Kidney epithelial cell (primary cell): Measurements from ENCODE around the gene SLC39A9. TPM values are rescaled to one million over a fixed set of nuclear protein-coding genes. Genes with fewer than 3 reads are reported as not detected.

Source experiments
- DNase-seq: peaks from one replicate; pipeline ENCODE4 v3.0.0-alpha.2; 2010; ENCODE audit warnings: low read depth
- H3K27me3 ChIP-seq: 2 replicates; pipeline ENCODE4 v1.6.0; 2011; ENCODE audit warnings: low read length; ENCODE audit not compliant: control insufficient read depth, insufficient read depth
- H3K36me3 ChIP-seq: 2 replicates; pipeline ENCODE4 v1.5.1; 2011; ENCODE audit warnings: low read length; ENCODE audit not compliant: control insufficient read depth, insufficient read depth
- H3K4me3 ChIP-seq: 2 replicates; pipeline ENCODE4 v1.5.1; 2011; ENCODE audit warnings: low read depth, mild to moderate bottlenecking, control low read depth, low read length
- total RNA-seq: library from RNA; depleted of rRNA; stranded (reverse); fragments of >200 nt; gene quantifications from 2 replicates; pipeline ENCODE4 v1.2.3, GENCODE V29; 2015
- TF ChIP-seq, protein P1 (sequence below): IDR thresholded peaks from 2 replicates; pipeline ENCODE4 v1.5.1; 2011; ENCODE audit warnings: mild to moderate bottlenecking, moderate library complexity, low read length, control low read depth, inconsistent platforms; ENCODE audit not compliant: insufficient read depth, poor library complexity, severe bottlenecking

Gene SLC39A9
- total RNA-seq, 1 donor from 2014 or later = 82.8 TPM

DNA sequence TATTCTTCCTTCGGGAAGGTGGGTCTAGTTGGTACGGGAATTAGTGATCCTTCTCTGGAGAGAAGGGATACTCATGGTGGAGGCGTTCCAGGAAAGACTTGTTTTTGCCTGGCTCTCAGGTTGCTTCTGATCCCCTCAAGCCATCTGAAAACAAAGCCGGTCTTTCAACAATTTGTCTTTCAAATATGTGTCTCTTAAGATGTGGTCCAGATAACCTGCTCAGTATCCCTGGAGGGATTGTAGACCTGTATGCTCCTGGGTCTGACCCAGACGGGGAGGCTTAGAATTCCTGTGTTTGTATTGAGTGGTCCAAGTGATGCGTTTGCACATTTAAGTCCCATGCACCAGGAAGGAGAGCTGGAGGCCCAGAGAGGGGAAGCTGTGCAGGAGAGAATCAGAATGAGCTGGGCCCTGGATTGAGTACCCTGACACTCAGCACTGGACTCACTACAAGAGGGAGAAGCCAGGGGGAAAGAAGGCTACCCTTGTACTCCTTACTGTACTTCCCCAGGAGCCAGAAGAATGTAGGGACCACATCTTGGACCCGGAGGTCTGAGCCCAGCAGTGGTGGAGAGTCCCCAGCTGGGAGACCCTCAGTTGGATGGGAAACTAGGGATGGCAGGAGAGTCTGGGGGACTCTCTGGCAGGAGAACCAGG is 40.8 kb upstream of the SLC39A9 start:
- TF ChIP-seq, protein P1, sequence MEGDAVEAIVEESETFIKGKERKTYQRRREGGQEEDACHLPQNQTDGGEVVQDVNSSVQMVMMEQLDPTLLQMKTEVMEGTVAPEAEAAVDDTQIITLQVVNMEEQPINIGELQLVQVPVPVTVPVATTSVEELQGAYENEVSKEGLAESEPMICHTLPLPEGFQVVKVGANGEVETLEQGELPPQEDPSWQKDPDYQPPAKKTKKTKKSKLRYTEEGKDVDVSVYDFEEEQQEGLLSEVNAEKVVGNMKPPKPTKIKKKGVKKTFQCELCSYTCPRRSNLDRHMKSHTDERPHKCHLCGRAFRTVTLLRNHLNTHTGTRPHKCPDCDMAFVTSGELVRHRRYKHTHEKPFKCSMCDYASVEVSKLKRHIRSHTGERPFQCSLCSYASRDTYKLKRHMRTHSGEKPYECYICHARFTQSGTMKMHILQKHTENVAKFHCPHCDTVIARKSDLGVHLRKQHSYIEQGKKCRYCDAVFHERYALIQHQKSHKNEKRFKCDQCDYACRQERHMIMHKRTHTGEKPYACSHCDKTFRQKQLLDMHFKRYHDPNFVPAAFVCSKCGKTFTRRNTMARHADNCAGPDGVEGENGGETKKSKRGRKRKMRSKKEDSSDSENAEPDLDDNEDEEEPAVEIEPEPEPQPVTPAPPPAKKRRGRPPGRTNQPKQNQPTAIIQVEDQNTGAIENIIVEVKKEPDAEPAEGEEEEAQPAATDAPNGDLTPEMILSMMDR = no peak
- Histone ChIP-seq H3K27me3 (no peaks in the 10 kb centered on the region), H3K36me3 (no peaks in the 10 kb centered on the region), H3K4me3 (no peak overlapping the region)
- DNase-seq = no peak

DNA sequence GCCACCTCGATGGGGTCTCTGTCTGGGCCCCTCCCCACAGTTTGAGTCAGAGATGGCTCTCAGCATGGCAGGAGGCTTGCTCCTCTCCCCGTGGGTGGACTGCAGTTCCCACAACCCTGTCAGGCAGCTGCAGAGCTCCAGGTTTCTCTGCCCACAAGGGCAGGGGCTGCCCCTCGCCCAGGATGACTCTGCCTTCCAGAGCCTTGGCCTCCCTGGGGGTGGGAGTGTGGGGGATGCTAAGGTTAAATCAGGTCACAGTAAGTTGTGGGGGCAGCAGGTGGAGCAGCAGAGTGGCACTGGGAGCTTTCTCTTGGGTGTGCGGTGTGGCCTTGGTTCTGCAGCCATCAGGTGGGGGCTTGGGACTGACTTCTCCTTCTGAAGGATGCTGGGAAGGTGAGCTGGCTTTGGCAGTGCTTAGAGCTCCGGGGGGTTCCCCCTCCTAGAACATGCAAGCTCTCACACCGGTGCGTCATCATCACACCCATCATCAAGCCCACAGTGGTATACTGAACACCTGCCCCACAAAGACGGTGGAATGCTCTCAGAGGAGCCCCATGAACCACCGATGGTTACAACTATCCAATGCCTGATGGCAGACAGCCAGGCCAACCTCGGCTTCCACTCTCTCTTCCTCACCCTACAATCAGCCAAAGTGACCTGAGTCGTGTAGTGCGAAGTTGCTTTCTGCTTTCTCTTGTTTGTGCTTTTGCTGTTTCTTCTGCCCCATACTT is 40.1 kb upstream of the SLC39A9 start:
- Histone ChIP-seq H3K4me3 (no peak overlapping the region), H3K27me3 (no peaks in the 10 kb centered on the region), H3K36me3 (no peaks in the 10 kb centered on the region)
- no peak for DNase-seq
- TF ChIP-seq, protein P1 = no peak

DNA sequence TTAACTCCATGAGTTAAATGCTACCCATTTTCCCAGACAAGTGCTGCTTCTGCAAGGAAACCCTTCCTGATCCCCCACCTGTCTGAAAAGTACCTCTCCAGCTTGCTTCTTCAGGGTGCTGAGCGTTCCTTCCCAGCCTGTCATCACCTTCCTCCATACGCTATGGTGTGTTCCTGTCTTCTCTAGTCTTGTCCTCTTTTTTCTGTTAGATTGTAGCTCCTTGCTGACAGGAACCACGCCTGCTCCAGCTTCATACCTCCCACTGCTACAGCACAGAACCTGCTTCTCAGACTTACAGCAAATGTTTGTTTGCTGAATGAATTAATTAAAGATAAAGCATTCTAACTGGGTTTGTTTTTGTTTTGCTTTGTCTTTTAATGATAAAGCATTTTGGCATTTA is 39.5 kb upstream of the SLC39A9 start:
- TF ChIP-seq, protein P1 = no peak

DNA sequence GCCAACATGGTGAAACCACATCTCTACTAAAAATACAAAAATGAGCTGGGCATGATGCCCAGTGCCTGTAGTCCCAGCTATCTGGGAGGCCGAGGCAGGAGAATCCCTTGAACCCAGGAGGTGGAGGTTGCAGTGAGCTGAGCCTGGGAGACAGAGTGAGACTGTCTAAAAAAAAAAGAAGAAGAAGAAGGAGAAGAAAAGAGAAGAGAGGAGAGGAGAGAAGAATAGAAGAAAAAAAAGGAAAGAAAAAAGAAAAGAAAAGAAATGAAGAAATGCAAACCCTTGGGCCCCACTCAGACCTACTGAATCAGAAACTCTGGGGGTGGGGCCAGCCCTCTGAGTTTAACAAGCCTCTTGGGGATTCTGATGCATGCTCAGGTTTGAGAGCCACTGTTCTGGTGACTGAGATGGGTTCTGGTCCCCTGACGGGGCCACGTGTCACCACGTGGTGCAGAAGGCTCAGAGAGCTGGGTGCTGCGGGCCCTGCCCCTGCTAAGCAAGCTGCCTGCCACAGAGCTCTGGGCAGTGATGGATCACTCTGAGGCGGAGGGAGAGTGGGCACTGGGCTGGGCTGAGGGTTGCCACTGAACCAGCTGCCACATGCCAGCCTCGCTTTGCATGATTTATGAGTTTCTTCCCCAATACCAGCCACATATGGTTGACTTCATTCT is 37.9 kb upstream of the SLC39A9 start:
- no peak overlapping the region for H3K4me3 ChIP-seq
- no peaks in the 10 kb centered on the region for H3K27me3 ChIP-seq
- TF ChIP-seq, protein P1 = no peak
- H3K36me3 ChIP-seq = no peaks in the 10 kb centered on the region
- no peak for DNase-seq

More for the DNA sequence above, 39.5 kb upstream of the SLC39A9 start:
- DNase-seq = no peak
- Histone ChIP-seq H3K27me3 (no peaks in the 10 kb centered on the region), H3K4me3 (no peak overlapping the region), H3K36me3 (no peaks in the 10 kb centered on the region)

DNA sequence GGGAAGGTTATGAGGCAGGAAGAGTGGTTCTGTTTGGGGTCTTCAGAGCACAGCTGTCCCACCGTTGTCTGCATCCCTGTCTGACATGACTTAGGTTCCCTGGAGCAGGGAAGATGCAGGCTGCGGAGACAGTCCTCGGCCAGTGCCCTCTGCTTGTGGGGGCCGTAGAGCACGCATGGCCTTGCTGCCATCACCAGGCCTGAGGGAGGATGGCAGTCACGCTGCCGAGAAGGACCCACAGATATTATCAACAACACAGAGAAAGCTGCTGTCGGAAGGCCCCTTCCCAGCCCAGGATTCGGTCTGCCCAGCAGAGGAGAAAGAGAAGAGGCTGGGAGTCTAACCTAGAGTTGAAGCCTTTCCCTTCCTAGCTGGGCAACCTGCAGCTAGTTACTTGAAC is 35.4 kb upstream of the SLC39A9 start:
- no peak for DNase-seq
- Histone ChIP-seq H3K27me3 (no peaks in the 10 kb centered on the region), H3K4me3 (no peak overlapping the region), H3K36me3 (no peaks in the 10 kb centered on the region)
- TF ChIP-seq, protein P1 = peak; percentile 64
